ENCODE measurements around the gene EFEMP2.

The EFEMP2 gene

GRCh38 chr11:65856689-65857499, 15.7 kb downstream of the EFEMP2 start:
- TF ChIP-seq TSHZ2 (CRISPR knock-in tag; IDR thresholded peaks at IDR 0.05) (no peak), CREB5 (CRISPR knock-in tag; IDR thresholded peaks at IDR 0.05; ENCODE audit: low read depth) (no peak), SNAI2 (CRISPR knock-in tag; IDR thresholded peaks at IDR 0.05) (no peak), ESRRG (CRISPR knock-in tag; IDR thresholded peaks at IDR 0.05) (no peak), CSDC2 (CRISPR knock-in tag; IDR thresholded peaks at IDR 0.05) (no peak), OSR1 (CRISPR knock-in tag; IDR thresholded peaks at IDR 0.05) (no peak), TCF4 (CRISPR knock-in tag; IDR thresholded peaks at IDR 0.05; ENCODE audit: borderline replicate concordance) (no peak), ZFP3 (CRISPR knock-in tag; IDR thresholded peaks at IDR 0.05) (no peak), POU6F1 (CRISPR knock-in tag; IDR thresholded peaks at IDR 0.05; ENCODE audit: borderline replicate concordance, low read depth) (no peak), CSRNP3 (CRISPR knock-in tag; IDR thresholded peaks at IDR 0.05) (no peak), TOX (CRISPR knock-in tag; IDR thresholded peaks at IDR 0.05; ENCODE audit: borderline replicate concordance) (no peak), ARNTL (CRISPR knock-in tag; IDR thresholded peaks at IDR 0.05; ENCODE audit: borderline replicate concordance, low read depth) (no peak), ISL1 (CRISPR knock-in tag; IDR thresholded peaks at IDR 0.05) (no peak), ZC3H10 (CRISPR knock-in tag; IDR thresholded peaks at IDR 0.05) (no peak), BACH2 (CRISPR knock-in tag; IDR thresholded peaks at IDR 0.05; ENCODE audit: borderline replicate concordance) (no peak)
- no peak; the same call in 2 of the 3 replicates for ATAC-seq

GRCh38 chr11:65855927-65856363, 16.7 kb downstream of the EFEMP2 start:
- ATAC-seq, result no peak
- TF ChIP-seq TCF4 (CRISPR knock-in tag; IDR thresholded peaks at IDR 0.05; ENCODE audit: borderline replicate concordance) (no peak), ARNTL (CRISPR knock-in tag; IDR thresholded peaks at IDR 0.05; ENCODE audit: borderline replicate concordance, low read depth) (no peak), TSHZ2 (CRISPR knock-in tag; IDR thresholded peaks at IDR 0.05) (no peak), ESRRG (CRISPR knock-in tag; IDR thresholded peaks at IDR 0.05) (no peak), PPARA (CRISPR knock-in tag; IDR thresholded peaks at IDR 0.05; ENCODE audit: borderline replicate concordance) (no peak), CSRNP3 (CRISPR knock-in tag; IDR thresholded peaks at IDR 0.05) (no peak), OSR1 (CRISPR knock-in tag; IDR thresholded peaks at IDR 0.05) (no peak), ZFP30 (CRISPR knock-in tag; IDR thresholded peaks at IDR 0.05) (no peak), ZC3H10 (CRISPR knock-in tag; IDR thresholded peaks at IDR 0.05) (no peak)
